Ammon's horn (tissue), 1 donor: Measurements from ENCODE around the gene RANBP17.
"Not testable (repeated sequence)": the region's sequence is repeated elsewhere in the genome, so short reads cannot be mapped to it uniquely, and the experiment has no call there.

Source experiments
- DNase-seq: peaks from one replicate; pipeline ENCODE4 v3.0.0-alpha.2; 2016; ENCODE audit warnings: low spot score

Gene RANBP17

GRCh38 chr5:170941788-170942187 is 80.0 kb downstream of the RANBP17 start:
- no peak for DNase-seq

GRCh38 chr5:170945275-170945674 is 83.5 kb downstream of the RANBP17 start:
- DNase-seq, result no peak

DNA sequence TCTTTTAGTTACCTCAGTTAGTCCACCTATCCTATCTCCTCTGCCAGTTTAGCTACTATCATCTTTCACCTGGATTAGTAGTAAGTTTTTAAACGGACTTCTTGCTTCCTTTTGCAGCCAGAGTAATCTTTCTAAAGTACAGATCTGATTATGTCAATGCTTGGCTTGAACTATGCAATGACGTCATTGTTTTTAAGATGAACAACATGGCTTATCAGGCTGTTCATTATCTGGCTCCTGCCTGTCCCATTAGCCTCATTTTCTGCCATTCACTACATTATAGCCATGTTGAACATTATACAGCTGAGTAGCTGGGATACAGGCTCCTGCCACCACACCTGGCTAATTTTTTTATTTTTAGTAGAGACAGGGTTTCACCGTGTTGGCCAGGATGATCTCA is 98.7 kb downstream of the RANBP17 start:
- DNase-seq, result no peak

DNA sequence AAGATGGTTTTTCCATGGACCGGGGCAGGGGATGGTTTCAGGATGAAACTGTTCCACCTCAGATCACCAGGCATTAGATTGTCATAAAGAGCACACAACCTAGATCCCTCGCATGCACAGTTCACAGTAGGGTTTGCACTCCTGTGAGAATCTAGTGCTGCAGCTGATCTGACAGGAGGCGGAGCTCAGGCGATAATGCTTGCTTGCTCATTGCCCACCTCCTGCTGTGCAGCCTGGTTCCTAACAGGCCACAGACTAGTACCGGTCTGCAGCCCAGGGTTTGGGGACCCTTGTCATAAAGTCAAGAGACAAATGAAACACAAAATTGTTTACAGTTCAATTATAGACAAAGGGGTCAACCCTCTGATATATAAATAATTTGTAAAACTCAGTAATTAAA is 101.7 kb downstream of the RANBP17 start:
- no peak for DNase-seq

GRCh38 chr5:170974461-170974860 is 112.6 kb downstream of the RANBP17 start:
- DNase-seq, result no peak

- not testable (repeated sequence) for DNase-seq
Measured at GRCh38 chr5:170980261-170980660, 118.4 kb downstream of the RANBP17 start.

DNA sequence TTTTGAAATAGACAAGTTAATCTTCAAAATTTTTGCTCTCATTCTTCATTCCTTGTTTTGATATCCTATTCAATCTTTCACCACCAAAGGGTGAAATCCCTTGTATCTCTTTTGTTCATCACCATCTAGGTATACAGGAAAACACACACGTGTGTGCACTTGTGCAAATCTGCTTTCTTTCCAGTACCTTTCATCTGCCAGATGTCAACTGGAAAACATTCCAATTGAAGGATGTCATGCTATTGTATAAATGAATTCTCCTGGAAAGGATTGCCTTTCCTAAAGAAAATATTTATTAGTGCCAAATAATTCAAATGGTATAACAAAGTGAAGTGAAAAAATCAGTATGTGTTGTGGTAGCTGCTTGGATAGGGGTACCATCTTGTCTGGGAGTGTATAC is 123.7 kb downstream of the RANBP17 start:
- DNase-seq, result no peak

DNA sequence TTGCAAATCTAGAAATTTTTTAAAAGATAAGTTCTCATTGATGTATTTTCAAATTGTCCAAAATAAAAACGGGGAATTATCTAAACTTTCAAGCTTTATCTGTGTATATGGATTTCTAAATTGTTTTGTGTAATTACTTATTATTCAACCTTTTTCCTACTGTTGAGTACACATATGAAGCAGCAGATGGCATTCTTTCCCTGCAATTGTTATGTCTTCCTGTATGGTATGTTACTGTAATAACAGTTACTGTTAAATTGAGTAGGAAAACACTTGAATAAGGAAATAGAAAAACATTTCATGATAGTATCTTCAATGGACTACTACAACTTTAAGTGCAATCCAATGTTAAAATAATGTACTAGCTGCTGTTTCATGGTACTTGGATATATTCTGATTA is 124.8 kb downstream of the RANBP17 start:
- DNase-seq, result peak; percentile 13

DNA sequence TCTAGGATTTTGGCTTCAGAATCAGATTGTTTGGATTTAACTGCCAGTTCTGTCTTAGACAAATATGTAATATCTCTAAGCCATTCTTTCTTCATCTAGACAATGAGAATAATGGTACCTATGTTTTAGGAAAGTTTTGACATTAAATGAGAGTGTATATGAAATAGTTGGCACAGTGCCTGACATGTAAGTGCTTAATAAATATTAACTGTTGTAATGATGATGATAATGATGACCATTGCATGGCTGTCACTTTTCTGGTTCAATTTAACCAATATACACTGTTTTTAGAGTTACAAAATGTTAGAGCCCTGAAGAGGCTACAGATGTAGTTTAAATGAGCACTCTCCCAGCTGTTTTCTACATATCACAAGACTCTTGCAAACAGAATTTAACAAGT is 131.7 kb downstream of the RANBP17 start:
- no peak for DNase-seq

DNA sequence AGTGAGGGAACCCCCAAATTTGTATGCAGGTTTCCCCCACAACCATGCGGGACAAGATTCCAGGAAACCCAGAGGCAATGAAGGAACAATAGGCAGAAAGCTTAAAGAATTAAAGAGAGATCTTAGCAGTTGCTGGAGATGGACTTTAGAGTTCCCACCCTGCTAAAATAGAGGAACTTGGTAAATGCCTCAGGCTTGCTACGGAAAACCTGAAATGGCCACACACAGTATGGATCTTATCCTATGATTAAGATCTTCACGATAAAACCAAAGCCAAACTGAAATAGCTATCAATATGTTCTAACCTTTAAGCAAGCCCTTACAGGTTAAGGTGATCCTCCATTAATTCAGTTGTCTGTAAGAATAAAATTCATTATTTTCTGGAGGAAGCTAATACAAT is 148.3 kb downstream of the RANBP17 start:
- no peak for DNase-seq

DNA sequence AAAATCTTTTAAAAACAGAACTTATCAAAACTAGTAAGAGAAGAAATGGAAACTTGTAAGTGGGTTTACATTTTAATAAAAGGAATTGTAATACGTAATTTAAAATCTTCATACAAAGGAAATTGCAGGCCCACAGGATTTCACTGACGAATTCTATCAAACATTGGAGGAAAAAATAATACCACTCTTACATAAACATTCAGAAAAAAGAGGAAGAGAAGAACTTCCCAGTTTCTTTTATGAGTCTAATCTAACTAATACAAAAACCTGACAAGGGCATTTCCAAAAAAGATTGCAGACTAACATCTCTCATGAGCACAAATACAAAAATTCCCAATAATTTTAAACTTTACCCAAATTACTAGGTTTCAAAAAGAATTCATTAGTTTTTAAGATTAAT is 149.0 kb downstream of the RANBP17 start:
- no peak for DNase-seq

DNA sequence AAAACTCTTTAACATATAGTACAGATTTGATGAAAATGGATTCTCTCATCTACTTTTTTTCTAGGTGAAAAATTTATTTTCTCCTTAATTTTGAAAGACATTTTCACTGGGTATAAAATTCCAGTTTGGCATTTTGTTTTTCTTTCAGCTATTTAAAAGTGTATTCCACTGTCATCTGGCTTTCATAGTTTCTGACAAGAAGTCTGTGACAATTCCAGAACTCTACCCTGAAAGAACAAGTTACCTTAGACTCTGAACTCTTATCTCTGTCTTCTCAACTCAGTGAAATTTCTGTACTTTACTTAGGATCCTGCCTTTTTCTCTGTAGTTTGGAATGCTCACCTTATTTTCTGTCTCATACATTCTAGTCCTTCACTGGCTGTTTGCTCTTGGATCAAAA is 161.7 kb downstream of the RANBP17 start:
- DNase-seq, result no peak

DNA sequence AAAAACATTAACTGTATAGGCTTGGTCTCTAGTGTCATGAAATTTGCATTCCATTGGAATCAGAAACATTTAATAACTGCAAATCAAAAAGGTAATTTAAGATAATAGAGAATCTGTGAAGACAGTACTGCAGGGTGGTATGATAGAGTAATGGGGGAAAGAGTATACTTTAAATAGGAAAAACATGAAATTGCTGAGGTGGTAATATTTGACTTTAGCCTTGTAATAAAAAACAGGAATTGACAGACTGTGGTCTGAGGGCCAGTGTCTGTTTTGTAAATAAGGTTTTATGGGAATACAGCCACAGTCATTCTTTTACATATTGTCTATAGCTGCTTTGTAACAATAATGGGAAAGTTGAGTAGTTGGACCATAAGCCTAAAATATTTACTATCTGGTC is 162.3 kb downstream of the RANBP17 start:
- DNase-seq, result no peak

GRCh38 chr5:171029401-171029800 is 167.6 kb downstream of the RANBP17 start:
- DNase-seq, result no peak

DNA sequence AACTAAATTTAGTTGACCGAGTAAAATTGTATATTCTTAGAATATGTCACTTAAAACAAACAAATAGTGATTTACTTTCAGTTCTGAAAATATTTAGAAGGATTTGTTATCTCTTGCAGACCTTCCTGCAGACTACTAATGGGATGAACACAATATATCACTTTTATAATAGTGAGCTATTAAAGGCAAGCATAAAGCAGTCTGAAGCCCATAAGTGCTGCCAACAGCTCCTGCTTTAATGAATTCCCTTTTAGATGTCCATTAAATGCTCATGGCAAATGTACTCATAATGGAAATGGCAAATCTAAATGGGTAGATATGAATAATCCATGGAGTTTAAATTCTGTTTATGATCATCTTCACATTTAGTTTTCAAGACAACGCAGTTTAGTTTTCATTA is 170.2 kb downstream of the RANBP17 start:
- no peak for DNase-seq

DNA sequence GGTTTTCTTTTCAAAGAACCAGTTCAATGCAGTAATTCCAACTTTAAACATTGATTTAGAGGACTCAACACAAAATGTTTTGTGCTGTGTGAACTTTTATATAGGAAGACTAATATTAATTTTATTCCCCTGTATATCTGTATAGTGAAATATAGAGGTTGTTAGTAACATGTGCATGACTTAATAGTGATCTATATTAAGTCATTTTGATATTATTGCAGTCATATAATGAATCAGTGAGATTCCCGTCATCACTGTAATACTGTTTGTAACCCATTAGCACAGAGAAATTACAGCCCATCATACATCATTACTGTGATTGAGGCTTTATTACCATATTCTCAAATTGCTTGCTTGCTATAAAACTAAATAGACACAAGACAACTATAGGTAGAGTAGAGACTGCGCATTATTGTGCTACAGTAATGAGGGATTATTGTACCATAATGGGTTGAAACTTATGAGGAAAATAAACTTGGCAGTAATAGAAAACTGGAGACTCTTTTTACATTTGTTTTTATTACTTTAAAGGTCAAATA is 170.7 kb downstream of the RANBP17 start:
- DNase-seq, result no peak

- DNase-seq, result not testable (repeated sequence)
Measured at GRCh38 chr5:171041893-171042292, 180.1 kb downstream of the RANBP17 start.

- DNase-seq, result no peak
Measured at GRCh38 chr5:171050916-171051315, 189.1 kb downstream of the RANBP17 start.

DNA sequence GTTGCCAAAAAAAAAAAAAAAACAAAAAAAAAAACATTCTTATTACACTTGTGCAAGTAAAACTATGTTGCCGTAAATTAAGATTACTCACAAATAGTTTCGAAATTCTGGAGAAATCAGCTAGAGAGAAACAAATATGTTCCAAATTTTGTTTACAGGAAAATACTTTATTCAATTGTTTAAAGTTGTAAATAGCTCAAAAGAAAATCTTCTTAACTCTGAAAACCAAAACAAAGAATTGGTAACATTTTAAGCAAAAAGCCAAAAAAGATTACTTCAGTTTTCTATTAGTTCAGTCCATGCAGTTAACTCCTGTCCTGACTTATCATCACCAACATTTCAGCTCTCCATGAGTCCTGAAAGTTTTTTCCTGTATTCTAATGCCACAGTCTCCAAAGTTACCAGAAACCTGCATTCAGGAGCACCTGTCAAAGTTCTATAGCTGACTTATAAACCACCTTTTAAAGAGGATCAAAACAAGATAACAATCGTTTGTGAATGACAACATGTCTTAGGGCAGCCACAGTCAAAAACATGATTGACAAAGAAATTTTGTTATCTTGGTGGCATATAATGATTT is 194.1 kb downstream of the RANBP17 start:
- no peak for DNase-seq

DNA sequence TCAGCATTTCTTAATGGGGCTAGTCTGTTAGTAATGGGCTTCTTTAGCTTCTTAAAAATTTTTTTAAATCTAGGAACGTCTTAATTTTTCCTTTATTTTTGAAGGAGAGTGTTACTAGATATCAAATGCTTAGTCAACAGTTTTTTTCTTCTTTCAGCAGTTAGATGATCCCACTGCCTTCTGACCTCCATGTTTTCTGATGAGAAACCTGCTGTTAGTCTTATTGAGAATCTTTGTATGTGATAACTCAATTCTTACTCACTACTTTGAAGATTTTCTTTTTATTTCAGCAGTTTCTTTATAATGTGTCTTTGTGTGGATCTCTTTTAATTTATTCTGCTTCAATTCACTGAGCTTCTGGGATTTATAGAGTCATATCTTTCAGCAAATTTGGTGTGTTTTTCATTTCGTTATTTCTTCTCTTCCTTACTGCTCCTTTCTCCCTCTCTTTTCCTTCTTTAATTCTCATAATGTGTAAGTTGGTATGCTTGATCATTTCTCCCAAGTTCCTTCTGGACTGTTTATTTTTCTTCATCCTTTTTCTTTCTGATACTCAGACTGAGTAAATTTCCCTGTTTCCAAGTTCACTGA is 205.8 kb downstream of the RANBP17 start:
- no peak for DNase-seq

DNA sequence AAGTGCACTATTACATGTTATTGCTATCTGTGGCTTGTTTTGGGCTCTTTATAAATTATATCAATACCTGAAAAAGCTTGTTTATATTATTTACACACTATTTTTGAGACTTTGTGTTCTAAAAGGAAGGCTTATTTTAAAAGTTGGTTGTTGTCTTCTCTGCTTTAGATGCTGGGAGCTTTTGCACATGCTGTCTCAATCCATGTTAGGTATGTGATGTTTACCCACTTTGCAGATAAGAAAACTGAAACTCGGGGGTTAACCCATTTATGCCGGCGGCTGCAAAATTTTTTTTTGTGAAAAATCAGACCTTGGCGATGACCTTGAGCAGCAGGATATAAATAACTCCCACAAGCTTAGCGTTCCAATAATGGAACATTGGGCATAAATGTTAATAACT is 212.9 kb downstream of the RANBP17 start:
- DNase-seq, result no peak

DNA sequence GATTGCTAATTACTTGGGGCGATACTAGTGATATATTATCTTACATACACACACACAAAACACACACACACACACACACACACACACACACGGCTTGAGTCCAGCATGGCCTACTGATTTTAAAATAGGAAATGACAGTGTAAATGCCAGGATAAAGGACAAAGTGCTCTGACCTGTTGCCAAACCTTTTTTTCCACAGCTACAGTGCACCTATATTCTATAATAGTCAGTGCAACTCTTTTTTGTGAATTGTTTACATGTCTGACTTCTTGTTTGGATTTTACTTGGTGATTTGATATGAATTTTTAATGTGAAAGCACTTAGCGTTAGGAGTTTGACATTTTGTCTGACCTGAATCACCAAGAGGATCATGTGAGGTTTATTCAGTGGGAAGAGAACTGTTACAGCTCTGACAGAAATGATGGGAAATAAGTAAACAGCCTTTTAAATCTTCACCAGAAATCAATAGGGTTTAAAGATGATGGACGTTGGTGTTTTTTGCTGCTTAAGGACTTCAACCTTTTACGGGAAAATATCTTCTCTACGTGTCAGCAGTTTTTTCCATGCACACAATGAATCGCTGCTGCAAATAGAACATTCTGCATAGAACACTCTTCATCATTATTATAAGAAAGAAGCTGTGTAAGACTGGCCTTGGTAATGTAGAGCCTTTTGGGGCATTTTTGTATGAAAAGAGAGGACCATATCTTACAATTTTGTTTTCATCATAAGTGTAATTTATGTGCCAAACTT is 218.5 kb downstream of the RANBP17 start:
- no peak for DNase-seq

DNA sequence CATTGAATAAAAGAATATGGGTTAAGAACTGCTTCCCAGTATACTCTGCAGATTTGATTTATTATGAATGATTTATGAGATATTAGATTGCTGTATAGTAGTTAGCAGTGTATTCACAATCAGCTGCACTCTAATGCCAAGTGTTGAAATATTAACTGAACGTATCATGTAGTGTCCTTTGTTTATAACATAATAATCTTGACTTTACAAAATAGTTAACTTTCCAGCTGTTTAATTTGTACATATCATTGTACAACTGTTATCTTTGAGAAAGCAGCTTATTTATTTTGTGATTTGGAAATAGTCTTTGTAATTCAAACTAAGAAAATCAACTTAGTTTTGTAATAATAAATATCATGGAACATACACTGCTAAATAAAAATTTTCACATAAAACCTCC is 219.5 kb downstream of the RANBP17 start:
- DNase-seq, result no peak
